DMS53 treated with DMSO at 0.1 percent for 48 hours (cell line): ENCODE data around the gene SLC1A3.
A peak's percentile ranks its signal among the peaks of the same experiment; 100 is the strongest.

ENCODE experiments used
- DNase-seq: peaks from one replicate; lab custom pipeline; 2025; ENCODE audit not compliant: unreplicated experiment; lab: John Stamatoyannopoulos, UW

The SLC1A3 gene

GRCh38 chr5:36683821-36684434 lies 77.5 kb downstream of the SLC1A3 start:
- DNase-seq = no peak

- no peak for DNase-seq
Observed at GRCh38 chr5:36685631-36686288, 79.4 kb downstream of the SLC1A3 start.

GRCh38 chr5:36686881-36687280 lies 80.5 kb downstream of the SLC1A3 start:
- DNase-seq = no peak

- no peak for DNase-seq
Observed at GRCh38 chr5:36688722-36689121, 82.3 kb downstream of the SLC1A3 start.

DNA sequence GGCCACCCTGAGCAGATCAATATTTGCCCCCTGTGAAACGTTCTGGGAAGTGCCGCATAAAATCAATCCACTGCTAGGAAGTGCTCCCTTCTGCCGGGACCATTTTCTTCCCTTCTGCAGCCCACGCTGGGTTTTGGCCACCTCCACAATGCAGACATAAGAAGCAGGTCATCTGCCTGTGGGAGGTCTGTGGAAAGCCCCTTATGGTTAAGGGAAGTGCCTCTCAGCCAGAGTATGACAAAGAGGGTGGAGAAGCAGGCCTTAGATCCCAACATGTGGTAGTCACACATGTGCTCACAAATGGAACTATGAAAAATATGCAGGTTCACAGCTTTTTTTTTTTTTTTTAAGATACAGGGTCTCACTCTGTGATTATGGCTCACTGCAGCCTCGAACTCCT lies 82.8 kb downstream of the SLC1A3 start:
- DNase-seq = no peak

GRCh38 chr5:36690041-36690961 lies 83.9 kb downstream of the SLC1A3 start:
- peak; percentile 68 for DNase-seq

DNA sequence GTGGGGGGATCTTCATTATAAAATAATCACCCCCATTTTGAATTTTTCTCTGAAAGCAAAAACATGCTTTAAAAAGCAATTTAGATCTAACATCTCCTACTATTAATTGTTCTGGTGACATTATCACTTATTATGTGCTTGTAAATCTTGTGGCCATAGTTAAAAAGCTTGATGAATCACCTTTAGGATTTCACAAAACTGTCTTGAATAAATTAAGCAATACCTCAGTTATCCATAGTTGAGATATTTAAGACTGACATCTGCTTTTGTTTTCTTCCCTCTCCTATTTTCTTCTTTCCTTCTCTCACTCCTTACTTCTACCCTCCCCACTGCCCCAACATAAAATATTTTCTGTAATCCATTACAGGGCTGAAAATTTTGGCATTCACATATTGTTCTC lies 84.8 kb downstream of the SLC1A3 start:
- DNase-seq = no peak

DNA sequence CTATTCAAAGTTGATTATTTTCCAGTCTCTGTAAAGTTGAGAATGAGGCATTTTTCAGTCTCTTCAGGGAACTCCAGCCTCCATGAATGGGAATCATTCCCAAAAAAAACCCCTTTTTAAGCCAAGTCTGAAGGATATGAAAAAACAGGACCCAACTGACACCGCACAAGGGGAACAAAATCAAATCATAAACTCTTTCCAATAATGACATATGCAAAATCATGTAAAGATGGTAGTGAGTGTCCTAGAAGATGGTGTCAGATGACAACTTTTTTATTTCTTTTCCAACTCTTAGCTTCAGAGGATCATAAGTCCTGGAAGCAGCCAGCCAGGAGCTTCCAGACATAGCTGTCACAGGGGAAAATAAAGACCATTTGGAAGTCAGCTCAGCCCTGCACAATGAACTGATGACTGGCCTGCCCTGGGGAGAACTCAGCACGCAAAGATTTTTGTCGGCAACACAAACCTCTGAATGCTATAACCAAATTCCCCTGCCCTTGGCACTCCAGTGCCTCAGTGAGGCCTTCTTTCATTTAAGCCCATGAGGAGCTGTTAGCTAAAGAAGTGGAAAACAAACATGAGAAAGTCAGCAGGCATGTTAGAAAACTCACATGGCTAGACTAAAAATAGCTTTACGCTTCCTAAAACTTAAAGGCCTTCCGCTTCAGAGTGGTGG lies 85.4 kb downstream of the SLC1A3 start:
- no peak for DNase-seq

GRCh38 chr5:36692791-36693763 lies 86.7 kb downstream of the SLC1A3 start:
- DNase-seq = peak; percentile 54

- DNase-seq = no peak
Observed at GRCh38 chr5:36694351-36694750, 87.9 kb downstream of the SLC1A3 start.

GRCh38 chr5:36696059-36696673 lies 89.8 kb downstream of the SLC1A3 start:
- peak; percentile 19 for DNase-seq

DNA sequence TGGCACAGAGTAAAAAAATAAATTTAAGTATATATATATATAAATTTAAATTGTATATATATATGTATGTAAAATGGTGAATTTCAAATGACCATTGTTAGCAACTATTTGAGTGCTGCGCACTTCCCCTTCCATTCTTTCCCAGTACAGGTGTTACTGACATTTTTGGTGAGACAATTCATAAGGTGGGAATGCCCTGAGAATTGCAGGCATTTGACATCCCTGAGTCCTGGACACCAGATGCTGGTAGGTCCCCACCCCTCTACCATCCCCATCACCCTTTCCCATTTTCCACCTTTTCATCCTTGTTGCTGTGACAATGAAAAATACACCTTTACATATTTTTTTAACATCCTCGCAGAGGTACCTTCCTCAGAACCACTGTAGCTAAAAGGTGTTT lies 91.6 kb downstream of the SLC1A3 start:
- no peak for DNase-seq

GRCh38 chr5:36701085-36701698 lies 94.8 kb downstream of the SLC1A3 start:
- DNase-seq = no peak

DNA sequence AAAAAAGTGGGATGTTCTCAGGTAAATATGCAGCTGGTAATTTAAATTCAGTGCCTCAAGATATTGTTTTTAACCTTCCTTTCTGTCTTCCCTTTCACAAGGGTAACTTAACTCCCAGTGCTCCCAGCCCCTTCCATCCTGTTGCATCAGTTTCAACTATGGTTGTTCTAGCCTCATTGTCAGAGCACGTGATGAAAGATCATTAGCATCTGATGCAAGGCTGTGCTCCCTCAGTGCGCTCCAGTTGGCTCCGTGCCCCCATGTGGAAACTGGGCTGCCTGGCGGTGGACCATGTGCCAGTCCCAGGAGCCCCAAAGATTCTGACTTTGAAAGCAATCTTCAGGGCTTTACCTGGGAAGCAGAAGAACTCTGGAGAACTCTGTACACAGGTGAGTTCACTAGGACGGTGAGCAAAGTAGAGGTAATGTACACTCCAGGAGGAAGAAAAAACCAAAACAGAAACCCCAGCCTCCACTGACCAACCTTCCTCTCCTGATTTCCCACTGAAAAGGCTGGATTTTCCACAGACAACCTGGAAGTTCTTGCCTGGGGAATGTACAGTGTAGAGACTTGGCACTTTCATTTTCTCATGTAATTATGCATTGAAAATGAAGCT lies 96.9 kb downstream of the SLC1A3 start:
- DNase-seq = no peak

GRCh38 chr5:36704131-36704530 lies 97.7 kb downstream of the SLC1A3 start:
- DNase-seq = no peak

GRCh38 chr5:36705055-36705454 lies 98.6 kb downstream of the SLC1A3 start:
- no peak for DNase-seq

GRCh38 chr5:36706662-36707061 lies 100.3 kb downstream of the SLC1A3 start:
- DNase-seq = no peak

GRCh38 chr5:36708996-36709395 lies 102.6 kb downstream of the SLC1A3 start:
- DNase-seq = no peak

- DNase-seq = no peak
Observed at GRCh38 chr5:36710039-36710438, 103.6 kb downstream of the SLC1A3 start.
